Type B pancreatic cell (in vitro differentiated cells): ENCODE results near the gene ETV1. TPM values are rescaled to one million over a fixed set of nuclear protein-coding genes. Genes with fewer than 3 reads are reported as not detected.

Source experiments
- DNase-seq: peaks from one replicate; pipeline ENCODE4 v3.0.0; 2021; ENCODE audit warnings: mixed read lengths; ENCODE audit not compliant: unreplicated experiment; ENCODE audit errors: extremely low spot score
- H3K27ac Mint-ChIP-seq: 2 replicates; pipeline ENCODE4 v1.8.0; 2021; ENCODE audit warnings: mild to moderate bottlenecking, mixed read lengths
- H3K27me3 Mint-ChIP-seq: 2 replicates; pipeline ENCODE4 v1.8.0; 2021; ENCODE audit warnings: mixed read lengths
- H3K36me3 Mint-ChIP-seq: 2 replicates; pipeline ENCODE4 v1.8.0; 2021; ENCODE audit warnings: mixed read lengths
- H3K4me1 Mint-ChIP-seq: one replicate; pipeline ENCODE4 v1.8.0; 2021; ENCODE audit warnings: mixed read lengths; ENCODE audit not compliant: unreplicated experiment
- H3K4me3 Mint-ChIP-seq: 2 replicates; pipeline ENCODE4 v1.8.0; 2021; ENCODE audit warnings: mild to moderate bottlenecking, mixed read lengths
- H3K9me3 Mint-ChIP-seq: 2 replicates; pipeline ENCODE4 v1.8.0; 2021; ENCODE audit warnings: mixed read lengths
- CTCF ChIP-seq: fragments of 200-600 bp; sonication (generic); conservative IDR thresholded peaks from 2 replicates; pipeline ENCODE4 v1.5.0; 2021; ENCODE audit warnings: antibody characterized with exemption, mild to moderate bottlenecking
- total RNA-seq: library from RNA; stranded (reverse); gene quantifications from 2 replicates; pipeline ENCODE4 v1.2.1, GENCODE V29; 2021; ENCODE audit warnings: low replicate concordance

Gene ETV1
- total RNA-seq, 1 donor from 2014 or later: 35.6 TPM

- no peak for TF ChIP-seq CTCF
- H3K4me3 Mint-ChIP-seq: no peak overlapping the region
- DNase-seq: no peak
- H3K27ac Mint-ChIP-seq: no peak overlapping the region
- peaks cover 4% of the 10 kb centered on the region for H3K36me3 Mint-ChIP-seq
- H3K27me3 Mint-ChIP-seq: no peaks in the 10 kb centered on the region
- no peaks in the 10 kb centered on the region for H3K9me3 Mint-ChIP-seq
- H3K4me1 Mint-ChIP-seq: peaks cover 20% of the 10 kb centered on the region
These were observed 41.3 kb downstream of the ETV1 start for GRCh38 chr7:13948019-13948801.

GRCh38 chr7:13947535-13947934, 41.9 kb downstream of the ETV1 start:
- no peaks in the 10 kb centered on the region for H3K27me3 Mint-ChIP-seq
- TF ChIP-seq CTCF: no peak
- no peak overlapping the region for H3K4me3 Mint-ChIP-seq
- no peak for DNase-seq
- H3K9me3 Mint-ChIP-seq: no peaks in the 10 kb centered on the region
- peaks cover 20% of the 10 kb centered on the region for H3K4me1 Mint-ChIP-seq
- H3K27ac Mint-ChIP-seq: no peak overlapping the region
- peaks cover 4% of the 10 kb centered on the region for H3K36me3 Mint-ChIP-seq

GRCh38 chr7:13946181-13946580, 43.3 kb downstream of the ETV1 start:
- no peak overlapping the region for H3K4me3 Mint-ChIP-seq
- no peaks in the 10 kb centered on the region for H3K27me3 Mint-ChIP-seq
- no peaks in the 10 kb centered on the region for H3K9me3 Mint-ChIP-seq
- peaks cover 4% of the 10 kb centered on the region for H3K36me3 Mint-ChIP-seq
- H3K4me1 Mint-ChIP-seq: peaks cover 20% of the 10 kb centered on the region
- no peak for TF ChIP-seq CTCF
- no peak for DNase-seq
- H3K27ac Mint-ChIP-seq: no peak overlapping the region

- Mint-ChIP-seq H3K27ac (no peak overlapping the region), H3K36me3 (peaks cover 4% of the 10 kb centered on the region)
These were observed 43.8 kb downstream of the ETV1 start for GRCh38 chr7:13945670-13946069.

DNA sequence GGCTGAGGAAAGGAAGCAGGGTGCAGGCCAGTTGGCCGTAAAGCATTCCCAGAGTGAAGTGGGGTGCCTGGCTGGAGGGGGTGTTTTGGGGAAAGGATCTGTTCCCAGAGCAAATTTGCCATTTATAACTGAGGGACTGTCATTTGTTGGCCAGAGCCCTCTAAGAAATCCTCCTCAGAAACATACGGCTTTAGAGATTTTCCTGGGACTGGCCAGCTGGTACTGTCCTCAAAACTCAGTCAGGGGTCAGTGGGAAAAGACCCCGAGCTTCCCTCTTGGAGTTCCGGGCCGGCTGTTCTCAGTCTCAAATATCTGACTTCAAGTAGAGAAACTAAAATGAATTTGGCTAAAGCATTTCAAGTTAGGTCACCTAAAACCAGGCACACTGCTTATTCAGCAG, 55.9 kb downstream of the ETV1 start:
- TF ChIP-seq CTCF: no peak
- Mint-ChIP-seq H3K9me3 (no peaks in the 10 kb centered on the region), H3K27me3 (no peaks in the 10 kb centered on the region), H3K36me3 (peaks cover 18% of the 10 kb centered on the region), H3K4me3 (no peak overlapping the region), H3K27ac (no peak overlapping the region), H3K4me1 (peaks cover 3% of the 10 kb centered on the region)
- DNase-seq: no peak

More at GRCh38 chr7:13945670-13946069, 43.8 kb downstream of the ETV1 start:
- TF ChIP-seq CTCF: no peak
- DNase-seq: no peak
- H3K4me1 Mint-ChIP-seq: peaks cover 20% of the 10 kb centered on the region
- H3K9me3 Mint-ChIP-seq: no peaks in the 10 kb centered on the region
- no peak overlapping the region for H3K4me3 Mint-ChIP-seq
- no peaks in the 10 kb centered on the region for H3K27me3 Mint-ChIP-seq
